ENCODE data around the gene E2F3. TPM values are rescaled to one million over a fixed set of nuclear protein-coding genes. Genes with fewer than 3 reads are reported as not detected.
A peak's percentile ranks its signal among the peaks of the same experiment; 100 is the strongest.

Gene E2F3
- total RNA-seq, 4 donors from 2014 or later = 2.2 to 16.3 (median 5.6) TPM

GRCh38 chr6:20479060-20479459 is 77.4 kb downstream of the E2F3 start:
- Histone ChIP-seq H3K4me3 (no peak overlapping the region), H3K27me3 (no peaks in the 10 kb centered on the region), H3K9me3 (no peaks in the 10 kb centered on the region), H3K27ac (no peak overlapping the region), H3K4me1 (no peaks in the 10 kb centered on the region), H3K36me3 (peaks cover 0 to 12% (median 3%) of the 10 kb centered on the region in 4 donors)
- no peak for DNase-seq
- 69 to 70% methylated on average over 5 of the region's 5 CpGs for WGBS, 2 donors (ENCODE audit: low coverage in 1 of 2)
- TF ChIP-seq POLR2A (IDR thresholded peaks at IDR 0.05) (no peak), CTCF (IDR thresholded peaks at IDR 0.05) (no peak), POLR2AphosphoS5 (IDR thresholded peaks at IDR 0.05) (no peak), EP300 (IDR thresholded peaks at IDR 0.05; ENCODE audit: low read depth) (no peak)
- in situ Hi-C loops (cut with MboI; ENCODE audit: low pct_ligation_motif_present in 1 of 4, low pct_unique_long_range_greater_than_20kb in 1 of 4, low sequenced_read_pairs in 3 of 4) (no loop called here), intact Hi-C loops (cut with DNase I; ENCODE audit: low total_unique reads) (no loop called here)

- Histone ChIP-seq H3K36me3 (peaks cover 0 to 12% (median 3%) of the 10 kb centered on the region in 4 donors), H3K27ac (no peak overlapping the region), H3K4me3 (no peak overlapping the region), H3K27me3 (no peaks in the 10 kb centered on the region), H3K9me3 (no peaks in the 10 kb centered on the region), H3K4me1 (no peaks in the 10 kb centered on the region)
- TF ChIP-seq CTCF (IDR thresholded peaks at IDR 0.05) (no peak), POLR2A (IDR thresholded peaks at IDR 0.05) (no peak), EP300 (IDR thresholded peaks at IDR 0.05; ENCODE audit: low read depth) (no peak), POLR2AphosphoS5 (IDR thresholded peaks at IDR 0.05) (no peak)
- intact Hi-C loops (cut with DNase I; ENCODE audit: low total_unique reads) (no loop called here), in situ Hi-C loops (cut with MboI; ENCODE audit: low pct_ligation_motif_present in 1 of 4, low pct_unique_long_range_greater_than_20kb in 1 of 4, low sequenced_read_pairs in 3 of 4) (no loop called here)
- DNase-seq = no peak
- WGBS, 2 donors (ENCODE audit: low coverage in 1 of 2) = 86 to 94% methylated on average over 4 to 9 of the region's 9 CpGs
Observed at GRCh38 chr6:20479526-20479925, 77.8 kb downstream of the E2F3 start.

- Histone ChIP-seq H3K9me3 (no peaks in the 10 kb centered on the region), H3K36me3 (peaks cover 0 to 12% (median 3%) of the 10 kb centered on the region in 4 donors), H3K4me1 (no peaks in the 10 kb centered on the region), H3K27ac (no peak overlapping the region), H3K27me3 (no peaks in the 10 kb centered on the region), H3K4me3 (no peak overlapping the region)
- WGBS, 2 donors (ENCODE audit: low coverage in 1 of 2) = 61 to 70% methylated on average over 7 to 8 of the region's 8 CpGs
- no peak for DNase-seq
- intact Hi-C loops (cut with DNase I; ENCODE audit: low total_unique reads) = no loop called here
- no peak for TF ChIP-seq EP300 (IDR thresholded peaks at IDR 0.05; ENCODE audit: low read depth)
- TF ChIP-seq CTCF (IDR thresholded peaks at IDR 0.05) = no peak
- no peak for TF ChIP-seq POLR2AphosphoS5 (IDR thresholded peaks at IDR 0.05)
- TF ChIP-seq POLR2A (IDR thresholded peaks at IDR 0.05) = no peak
- in situ Hi-C loops (cut with MboI; ENCODE audit: low pct_ligation_motif_present in 1 of 4, low pct_unique_long_range_greater_than_20kb in 1 of 4, low sequenced_read_pairs in 3 of 4) = no loop called here
Observed at GRCh38 chr6:20481281-20481680, 79.6 kb downstream of the E2F3 start.

- H3K27ac ChIP-seq = peak overlapping the region in 1 of 4 donors; percentile 7
- DNase-seq = no peak
Observed at GRCh38 chr6:20483887-20484497, 82.3 kb downstream of the E2F3 start.

More at GRCh38 chr6:20483887-20484497, 82.3 kb downstream of the E2F3 start:
- 86% methylated on average over 4 to 5 of the region's 5 CpGs for WGBS, 2 donors (ENCODE audit: low coverage in 1 of 2)
- H3K4me3 ChIP-seq = no peak overlapping the region
- peaks cover 0 to 15% (median 3%) of the 10 kb centered on the region in 4 donors for H3K36me3 ChIP-seq
- H3K9me3 ChIP-seq = no peaks in the 10 kb centered on the region
- in situ Hi-C loops (cut with MboI; ENCODE audit: low pct_ligation_motif_present in 1 of 4, low pct_unique_long_range_greater_than_20kb in 1 of 4, low sequenced_read_pairs in 3 of 4) = no loop called here
- no peak for TF ChIP-seq POLR2A (IDR thresholded peaks at IDR 0.05)
- no peak for TF ChIP-seq POLR2AphosphoS5 (IDR thresholded peaks at IDR 0.05)
- no peak for TF ChIP-seq EP300 (IDR thresholded peaks at IDR 0.05; ENCODE audit: low read depth)
- no peak for TF ChIP-seq CTCF (IDR thresholded peaks at IDR 0.05)
- intact Hi-C loops (cut with DNase I; ENCODE audit: low total_unique reads) = no loop called here
- H3K4me1 ChIP-seq = no peaks in the 10 kb centered on the region
- H3K27me3 ChIP-seq = no peaks in the 10 kb centered on the region

Data from transverse colon (tissue), 4 donors.